ENCODE data around the gene ROBO4. TPM values are rescaled to one million over a fixed set of nuclear protein-coding genes. Genes with fewer than 3 reads are reported as not detected.

ROBO4 gene
- total and polyA plus RNA-seq, 2 experiments from 2014 or later, result not detected

DNA sequence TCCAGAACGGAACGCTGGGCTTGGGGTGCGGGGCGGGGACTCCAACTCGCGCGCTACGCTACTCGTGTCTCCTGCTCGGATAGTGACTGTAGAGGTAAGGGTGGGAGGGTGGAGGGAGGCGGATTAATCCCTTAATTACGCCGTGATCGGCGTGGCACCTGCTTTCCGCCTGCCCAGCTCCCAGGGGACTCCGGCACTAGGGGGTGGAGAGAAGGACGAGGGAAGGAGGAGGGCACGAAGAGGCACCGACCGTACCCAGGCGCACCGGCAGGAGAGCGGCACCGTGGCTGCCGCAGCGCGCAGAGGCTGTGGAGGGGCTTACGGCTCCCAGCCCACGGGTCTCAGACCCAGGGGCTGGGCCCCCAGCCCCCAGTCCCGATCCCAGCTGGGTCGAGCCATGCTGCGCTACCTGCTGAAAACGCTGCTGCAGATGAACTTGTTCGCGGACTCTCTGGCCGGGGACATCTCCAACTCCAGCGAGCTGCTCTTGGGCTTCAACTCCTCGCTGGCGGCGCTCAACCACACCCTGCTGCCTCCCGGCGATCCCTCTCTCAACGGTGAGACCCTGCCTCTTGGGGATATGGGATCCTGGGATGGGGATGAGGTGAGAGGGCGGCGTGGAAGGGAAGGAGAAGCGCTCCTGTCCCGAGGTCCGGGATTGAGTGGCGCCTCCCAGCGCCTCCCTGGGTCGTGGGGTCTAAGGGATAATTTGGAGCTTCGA, 32.3 kb downstream of the ROBO4 start, which contains the start of gene ROBO3:
ROBO3 (plus strand) TSS at position 252 of the 721 bp plus-strand sequence; CDS start at position 398, 146 bp downstream.
- DNase-seq (ENCODE audit: low spot score) (peak; percentile 50), ATAC-seq (peak; percentile 10)
- Mint-ChIP-seq H3K4me3 (peak within 1 kb of the TSS; percentile 65), H3K36me3 (ENCODE audit: low read depth) (no peaks in the 10 kb centered on the region; the same call in 2 of the 3 replicates), H3K27ac (no peak within 1 kb of the TSS), H3K27me3 (ENCODE audit: insufficient read depth, low read depth, poor library complexity) (peaks cover 100% of the 10 kb centered on the region), H3K4me1 (peaks cover 39% of the 10 kb centered on the region), H3K9me3 (no peaks in the 10 kb centered on the region; the same call in 2 of the 3 replicates)
- TF ChIP-seq, protein P1, sequence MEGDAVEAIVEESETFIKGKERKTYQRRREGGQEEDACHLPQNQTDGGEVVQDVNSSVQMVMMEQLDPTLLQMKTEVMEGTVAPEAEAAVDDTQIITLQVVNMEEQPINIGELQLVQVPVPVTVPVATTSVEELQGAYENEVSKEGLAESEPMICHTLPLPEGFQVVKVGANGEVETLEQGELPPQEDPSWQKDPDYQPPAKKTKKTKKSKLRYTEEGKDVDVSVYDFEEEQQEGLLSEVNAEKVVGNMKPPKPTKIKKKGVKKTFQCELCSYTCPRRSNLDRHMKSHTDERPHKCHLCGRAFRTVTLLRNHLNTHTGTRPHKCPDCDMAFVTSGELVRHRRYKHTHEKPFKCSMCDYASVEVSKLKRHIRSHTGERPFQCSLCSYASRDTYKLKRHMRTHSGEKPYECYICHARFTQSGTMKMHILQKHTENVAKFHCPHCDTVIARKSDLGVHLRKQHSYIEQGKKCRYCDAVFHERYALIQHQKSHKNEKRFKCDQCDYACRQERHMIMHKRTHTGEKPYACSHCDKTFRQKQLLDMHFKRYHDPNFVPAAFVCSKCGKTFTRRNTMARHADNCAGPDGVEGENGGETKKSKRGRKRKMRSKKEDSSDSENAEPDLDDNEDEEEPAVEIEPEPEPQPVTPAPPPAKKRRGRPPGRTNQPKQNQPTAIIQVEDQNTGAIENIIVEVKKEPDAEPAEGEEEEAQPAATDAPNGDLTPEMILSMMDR (conservative IDR thresholded peaks at IDR 0.05; ENCODE audit: low read depth in 2 of 2), result no peak
- TF ChIP-seq EZH2 (IDR thresholded peaks at IDR 0.05; ENCODE audit: low read depth, unreplicated experiment) (peak; percentile 69), EZH2phosphoT487 (IDR thresholded peaks at IDR 0.05; ENCODE audit: unreplicated experiment) (no peak), JUNB (IDR thresholded peaks at IDR 0.05; ENCODE audit: unreplicated experiment) (no peak), ZNF331 (CRISPR knock-in tag; IDR thresholded peaks at IDR 0.05; ENCODE audit: low read depth) (no peak)
- TF ChIP-seq, protein P2, sequence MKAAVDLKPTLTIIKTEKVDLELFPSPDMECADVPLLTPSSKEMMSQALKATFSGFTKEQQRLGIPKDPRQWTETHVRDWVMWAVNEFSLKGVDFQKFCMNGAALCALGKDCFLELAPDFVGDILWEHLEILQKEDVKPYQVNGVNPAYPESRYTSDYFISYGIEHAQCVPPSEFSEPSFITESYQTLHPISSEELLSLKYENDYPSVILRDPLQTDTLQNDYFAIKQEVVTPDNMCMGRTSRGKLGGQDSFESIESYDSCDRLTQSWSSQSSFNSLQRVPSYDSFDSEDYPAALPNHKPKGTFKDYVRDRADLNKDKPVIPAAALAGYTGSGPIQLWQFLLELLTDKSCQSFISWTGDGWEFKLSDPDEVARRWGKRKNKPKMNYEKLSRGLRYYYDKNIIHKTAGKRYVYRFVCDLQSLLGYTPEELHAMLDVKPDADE (IDR thresholded peaks at IDR 0.05), result no peak
- Histone ChIP-seq H2AFZ (peak within 1 kb of the TSS; percentile 78), H4K20me1 (replicated peaks; ENCODE audit: insufficient read depth) (peaks cover 29% of the 10 kb centered on the region), H3K27ac (ENCODE audit: low read depth) (no peak within 1 kb of the TSS), H3K4me1 (ENCODE audit: insufficient read depth) (peaks cover 17% of the 10 kb centered on the region; the same call in 1 of the 2 replicates), H3K4me2 (peak within 1 kb of the TSS; percentile 80), H3K79me2 (replicated peaks; ENCODE audit: insufficient read depth) (no peaks in the 10 kb centered on the region), H3K4me3 (peak within 1 kb of the TSS; percentile 53), H3K27me3 (ENCODE audit: insufficient read depth) (peaks cover 100% of the 10 kb centered on the region), H3F3A (replicated peaks; ENCODE audit: low read depth) (no peaks in the 10 kb centered on the region), H3K36me3 (ENCODE audit: insufficient read depth) (no peaks in the 10 kb centered on the region), H3K9me2 (ENCODE audit: insufficient read depth) (no peaks in the 10 kb centered on the region)

DNA sequence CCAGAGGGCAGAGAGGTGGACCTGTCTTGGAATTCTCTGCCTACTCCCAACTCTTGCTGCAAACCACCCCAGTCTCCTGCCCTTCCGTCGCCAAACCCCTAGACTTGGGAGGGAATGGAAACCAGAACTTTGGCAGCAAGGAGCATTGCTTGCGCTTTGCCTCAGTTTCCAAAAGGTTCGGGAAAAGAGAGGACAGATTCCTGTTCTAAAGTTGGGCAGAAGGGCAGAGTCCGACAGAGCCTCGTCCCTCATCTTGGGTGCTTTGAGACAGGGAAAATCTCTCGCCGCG, 32.8 kb downstream of the ROBO4 start:
- Mint-ChIP-seq H3K36me3 (ENCODE audit: low read depth) (no peaks in the 10 kb centered on the region; the same call in 2 of the 3 replicates), H3K27me3 (ENCODE audit: insufficient read depth, low read depth, poor library complexity) (peaks cover 97% of the 10 kb centered on the region), H3K27ac (no peak overlapping the region), H3K4me3 (peak overlapping the region; percentile 65; the same call in 2 of the 3 replicates), H3K4me1 (peaks cover 39% of the 10 kb centered on the region), H3K9me3 (no peaks in the 10 kb centered on the region; the same call in 2 of the 3 replicates)
- no peaks in the 10 kb centered on the region for H3K36me3 ChIP-seq (ENCODE audit: insufficient read depth)
- H3K79me2 ChIP-seq (replicated peaks; ENCODE audit: insufficient read depth), result no peaks in the 10 kb centered on the region
- peaks cover 29% of the 10 kb centered on the region for H4K20me1 ChIP-seq (replicated peaks; ENCODE audit: insufficient read depth)
- H3K4me2 ChIP-seq, result peak overlapping the region; percentile 80
- no peak overlapping the region for H3K27ac ChIP-seq (ENCODE audit: low read depth)
- H3K9me2 ChIP-seq (ENCODE audit: insufficient read depth), result no peaks in the 10 kb centered on the region
- no peak for DNase-seq (ENCODE audit: low spot score)
- H2AFZ ChIP-seq, result peak overlapping the region; percentile 66; the same call in 1 of the 2 replicates
- peak overlapping the region; percentile 53; the same call in 1 of the 2 replicates for H3K4me3 ChIP-seq
- TF ChIP-seq EZH2phosphoT487 (IDR thresholded peaks at IDR 0.05; ENCODE audit: unreplicated experiment) (peak; percentile 72), EZH2 (IDR thresholded peaks at IDR 0.05; ENCODE audit: low read depth, unreplicated experiment) (peak; percentile 82)
- TF ChIP-seq, protein P1 (conservative IDR thresholded peaks at IDR 0.05; ENCODE audit: low read depth in 2 of 2), result no peak
- H3F3A ChIP-seq (replicated peaks; ENCODE audit: low read depth), result no peaks in the 10 kb centered on the region
- peaks cover 100% of the 10 kb centered on the region for H3K27me3 ChIP-seq (ENCODE audit: insufficient read depth)
- ATAC-seq, result no peak
- peaks cover 17% of the 10 kb centered on the region; the same call in 1 of the 2 replicates for H3K4me1 ChIP-seq (ENCODE audit: insufficient read depth)
